NCI-H69 (cell line): ENCODE data around the gene SPCS1.
A peak's percentile ranks its signal among the peaks of the same experiment; 100 is the strongest.

Source experiments
- DNase-seq: peaks from one replicate; lab custom pipeline; 2025; lab: John Stamatoyannopoulos, UW

Gene SPCS1

GRCh38 chr3:52733256-52733891, 27.5 kb downstream of the SPCS1 start:
- no peak for DNase-seq

- DNase-seq = no peak
Observed at GRCh38 chr3:52739730-52740129, 33.8 kb downstream of the SPCS1 start.

GRCh38 chr3:52742418-52743041, 36.6 kb downstream of the SPCS1 start:
- DNase-seq = peak; percentile 6

GRCh38 chr3:52743152-52743551, 37.2 kb downstream of the SPCS1 start:
- DNase-seq = no peak

GRCh38 chr3:52743721-52744120, 37.8 kb downstream of the SPCS1 start:
- no peak for DNase-seq

- DNase-seq = no peak
Observed at GRCh38 chr3:52752045-52752660, 46.2 kb downstream of the SPCS1 start.

- DNase-seq = no peak
Observed at GRCh38 chr3:52754373-52754772, 48.5 kb downstream of the SPCS1 start.

- no peak for DNase-seq
Observed at GRCh38 chr3:52756141-52756540, 50.2 kb downstream of the SPCS1 start.
